Activated naive CD8-positive, alpha-beta T cell treated with anti-CD3 and anti-CD28 coated beads, Interleukin-2, amount 10 ng/mL, durations not matched to agents 7 days and 5 days (primary cell): ENCODE data around the gene PTTG1IP. TPM values are rescaled to one million over a fixed set of nuclear protein-coding genes. Genes with fewer than 3 reads are reported as not detected.
A peak's percentile ranks its signal among the peaks of the same experiment; 100 is the strongest.
"Not testable (repeated sequence)": the region's sequence is repeated elsewhere in the genome, so short reads cannot be mapped to it uniquely, and the experiment has no call there.

Experiments used
- ATAC-seq: fragments of 150-1000 bp; cut with Tn5 transposase; one replicate; pipeline ENCODE4 v1.10.0; 2021; ENCODE audit warnings: low read depth, moderate library complexity
- POLR2A ChIA-PET: fragments of 350-600 bp; sonication (Branson Sonifier 250); formaldehyde crosslinking; loops from one replicate; lab custom pipeline; 2021; ENCODE audit warnings: antibody characterized with exemption; lab: Charles Lee
- DNase-seq: peaks from one replicate; pipeline ENCODE4 v3.0.0; 2021
- H3K27ac Mint-ChIP-seq: one replicate; pipeline ENCODE4 v1.8.0; 2022; ENCODE audit warnings: mild to moderate bottlenecking, mixed read lengths
- H3K27me3 Mint-ChIP-seq: one replicate; pipeline ENCODE4 v1.8.0; 2022; ENCODE audit warnings: mild to moderate bottlenecking, moderate library complexity, mixed read lengths
- H3K36me3 Mint-ChIP-seq: one replicate; pipeline ENCODE4 v1.8.0; 2021; ENCODE audit warnings: mild to moderate bottlenecking, mixed read lengths
- H3K4me1 Mint-ChIP-seq: one replicate; pipeline ENCODE4 v1.8.0; 2021; ENCODE audit warnings: mixed read lengths
- H3K4me3 Mint-ChIP-seq: one replicate; pipeline ENCODE4 v1.8.0; 2022; ENCODE audit warnings: mild to moderate bottlenecking, moderate library complexity, mixed read lengths
- H3K9me3 Mint-ChIP-seq: one replicate; pipeline ENCODE4 v1.8.0; 2021; ENCODE audit warnings: mixed read lengths
- total RNA-seq, 2 experiments: library from RNA; stranded (reverse); gene quantifications; one replicate each; pipeline ENCODE4 v1.2.3, GENCODE V29; 2021

Gene PTTG1IP
- total RNA-seq, 2 experiments from 2014 or later = 66.1 to 73.2 TPM

DNA sequence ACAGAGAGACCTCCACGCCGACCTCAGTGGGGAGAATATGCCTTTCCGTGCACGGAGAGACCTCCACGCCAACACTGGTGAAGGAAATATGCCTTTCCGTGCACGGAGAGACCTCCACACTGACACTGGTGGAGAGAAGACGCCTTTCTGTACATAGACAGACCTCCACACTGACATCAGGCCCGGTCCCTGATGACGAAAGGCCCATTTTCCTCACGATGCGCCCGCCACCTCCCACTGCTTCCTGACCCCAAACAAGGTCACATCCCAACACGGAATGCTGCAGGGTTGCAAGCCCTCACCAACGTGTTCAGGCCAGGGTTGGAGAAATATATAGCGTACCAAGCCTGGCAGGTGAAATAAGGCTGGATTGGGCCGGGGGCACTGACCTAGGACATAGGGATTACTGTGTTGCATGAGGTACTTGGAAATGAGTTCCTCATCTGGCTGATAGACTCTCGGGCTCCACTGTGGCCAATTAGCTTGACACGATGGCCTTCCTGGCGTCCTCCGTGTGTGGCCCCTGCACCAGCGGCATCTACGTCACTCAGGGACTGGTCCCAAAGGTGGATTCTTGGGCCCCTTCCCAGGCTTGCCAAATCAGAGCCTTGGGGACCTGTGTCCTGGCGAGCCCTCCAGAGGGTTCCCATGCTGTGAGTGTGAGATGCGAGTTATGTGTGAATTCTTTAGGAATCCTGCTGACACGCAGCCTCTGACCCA is 39.1 kb downstream of the PTTG1IP start:
- peaks cover 6% of the 10 kb centered on the region for H3K4me1 Mint-ChIP-seq
- H3K27me3 Mint-ChIP-seq = no peaks in the 10 kb centered on the region
- no peaks in the 10 kb centered on the region for H3K9me3 Mint-ChIP-seq
- H3K27ac Mint-ChIP-seq = no peak overlapping the region
- DNase-seq (no peak), ATAC-seq (no peak)
- H3K4me3 Mint-ChIP-seq = no peak overlapping the region
- POLR2A ChIA-PET = no interaction called here
- H3K36me3 Mint-ChIP-seq = no peaks in the 10 kb centered on the region

DNA sequence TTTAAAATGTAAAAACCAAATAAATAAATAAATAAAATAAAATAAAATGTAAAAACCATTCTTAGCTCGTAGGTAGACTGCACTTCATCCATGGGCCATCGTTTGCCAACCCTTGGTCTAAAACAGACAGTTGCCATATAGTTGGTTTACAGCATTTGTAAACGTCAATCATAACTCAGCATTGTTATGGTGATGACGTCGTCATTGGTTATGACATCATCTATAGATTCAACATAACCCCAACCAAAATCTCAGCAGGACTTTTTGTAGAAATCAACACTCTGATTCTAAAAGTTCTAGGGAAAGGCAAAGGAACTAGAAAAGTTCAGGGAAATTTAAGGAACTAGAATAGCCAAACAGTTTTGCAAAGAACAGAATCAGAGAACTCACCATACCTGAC is 39.8 kb downstream of the PTTG1IP start:
- peaks cover under 1% of the 10 kb centered on the region for H3K27me3 Mint-ChIP-seq
- no peaks in the 10 kb centered on the region for H3K9me3 Mint-ChIP-seq
- POLR2A ChIA-PET = no interaction called here
- H3K36me3 Mint-ChIP-seq = no peaks in the 10 kb centered on the region
- no peak overlapping the region for H3K4me3 Mint-ChIP-seq
- ATAC-seq (no peak), DNase-seq (no peak)
- peaks cover 6% of the 10 kb centered on the region for H3K4me1 Mint-ChIP-seq
- H3K27ac Mint-ChIP-seq = no peak overlapping the region

DNA sequence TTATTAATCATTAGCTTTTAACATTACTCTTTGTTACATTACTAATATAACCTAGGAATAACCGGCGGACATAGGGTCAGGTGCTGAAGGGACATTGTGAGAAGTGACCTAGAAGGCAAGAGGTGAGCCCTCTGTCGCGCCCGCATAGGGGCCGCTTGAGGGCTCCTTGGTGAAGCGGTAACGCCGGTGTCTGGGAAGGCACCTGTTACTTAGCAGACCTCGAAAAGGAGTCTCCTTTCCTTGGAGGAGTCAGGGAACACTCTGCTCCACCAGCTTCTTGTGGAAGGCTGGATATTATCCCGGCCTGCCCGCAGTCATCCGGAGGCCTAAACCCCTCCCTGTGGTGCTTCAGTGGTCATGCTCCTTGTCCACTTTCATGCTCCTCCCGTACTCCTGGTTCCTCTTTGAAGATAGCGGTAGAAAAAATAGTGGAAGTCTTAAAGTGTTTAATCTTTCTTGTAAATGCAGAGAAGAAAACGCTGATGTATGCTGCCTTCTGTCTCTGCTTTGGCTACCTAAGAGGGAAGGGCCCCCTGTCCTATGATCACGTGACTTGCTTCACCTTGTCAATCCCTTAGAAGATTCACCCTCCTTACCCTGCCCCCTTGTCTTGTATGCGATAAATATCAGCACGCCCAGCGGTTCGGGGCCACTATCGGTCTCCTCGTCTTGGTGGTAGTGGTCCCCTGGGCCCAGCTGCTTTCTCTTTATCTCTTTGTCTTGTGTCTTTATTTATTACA is 40.8 kb downstream of the PTTG1IP start:
- H3K9me3 Mint-ChIP-seq, ATAC-seq, H3K4me3 Mint-ChIP-seq, H3K27ac Mint-ChIP-seq, POLR2A ChIA-PET, H3K4me1 Mint-ChIP-seq, DNase-seq, H3K36me3 Mint-ChIP-seq, H3K27me3 Mint-ChIP-seq: not testable (repeated sequence)

DNA sequence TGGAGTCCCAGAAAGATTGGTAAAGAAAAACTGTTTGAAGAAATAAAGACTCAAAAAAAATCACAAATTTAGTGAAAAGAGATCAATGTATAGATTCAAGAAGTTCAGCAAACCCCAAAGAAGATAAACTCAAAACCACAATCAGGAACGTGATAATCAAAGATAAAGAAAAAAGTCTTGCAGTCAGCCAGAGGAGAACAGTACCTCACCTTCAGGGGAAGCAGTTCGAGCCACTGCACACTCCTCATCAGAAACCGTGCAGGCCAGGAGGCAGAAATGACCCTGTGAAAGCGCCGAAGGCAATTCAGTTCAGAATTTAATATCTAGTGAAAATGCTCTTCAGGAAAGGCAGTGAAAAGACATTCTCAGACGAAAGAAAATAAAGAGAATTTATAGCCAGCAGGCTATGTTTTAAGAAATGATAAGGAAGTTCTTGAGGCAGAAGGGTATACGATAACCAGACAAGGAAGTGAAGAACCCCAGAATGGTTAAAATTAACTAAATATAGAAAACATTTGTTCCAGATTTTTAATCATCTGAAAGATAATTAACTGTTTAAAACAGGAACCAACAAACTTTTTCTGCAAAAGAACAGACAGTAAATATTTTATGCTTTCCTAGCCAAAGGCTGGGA is 42.1 kb downstream of the PTTG1IP start:
- Mint-ChIP-seq H3K4me3 (no peak overlapping the region), H3K27ac (no peak overlapping the region), H3K9me3 (peaks cover 11% of the 10 kb centered on the region), H3K27me3 (peaks cover 14% of the 10 kb centered on the region), H3K36me3 (peaks cover 3% of the 10 kb centered on the region), H3K4me1 (peaks cover 6% of the 10 kb centered on the region)
- POLR2A ChIA-PET = no interaction called here
- no peak for ATAC-seq
- no peak for DNase-seq

DNA sequence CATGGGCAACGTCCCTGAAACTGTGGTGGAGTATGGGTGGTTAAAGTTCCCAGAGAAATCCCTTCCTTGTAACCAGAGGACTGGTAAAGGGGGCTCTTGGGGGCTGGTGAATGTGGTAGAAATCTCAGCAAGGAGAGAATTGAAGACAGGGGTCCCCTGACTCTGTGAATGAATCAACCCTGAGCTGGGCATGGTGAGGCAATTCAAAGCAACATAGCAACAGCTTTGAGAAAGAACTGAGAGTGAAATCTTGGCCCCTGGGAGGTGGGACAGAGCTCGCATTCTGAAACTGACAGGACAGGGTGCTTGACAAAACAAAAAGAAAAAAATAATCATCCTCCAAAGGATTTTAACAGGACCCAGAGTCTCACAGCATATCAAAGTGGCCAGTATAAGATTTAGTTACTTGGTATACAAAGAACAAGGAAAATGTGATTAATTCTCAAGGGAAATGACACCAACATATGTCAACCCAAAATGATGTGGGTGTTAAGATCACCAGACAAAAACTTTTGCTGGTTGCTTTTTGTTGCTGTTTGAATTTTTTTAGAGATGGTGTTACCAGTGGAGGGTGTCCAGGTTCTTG is 43.9 kb downstream of the PTTG1IP start:
- DNase-seq (no peak), ATAC-seq (no peak)
- Mint-ChIP-seq H3K36me3 (peaks cover 3% of the 10 kb centered on the region), H3K4me3 (no peak overlapping the region), H3K27ac (no peak overlapping the region), H3K4me1 (peaks cover 6% of the 10 kb centered on the region), H3K27me3 (peaks cover 16% of the 10 kb centered on the region), H3K9me3 (peaks cover 11% of the 10 kb centered on the region)
- POLR2A ChIA-PET = no interaction called here

DNA sequence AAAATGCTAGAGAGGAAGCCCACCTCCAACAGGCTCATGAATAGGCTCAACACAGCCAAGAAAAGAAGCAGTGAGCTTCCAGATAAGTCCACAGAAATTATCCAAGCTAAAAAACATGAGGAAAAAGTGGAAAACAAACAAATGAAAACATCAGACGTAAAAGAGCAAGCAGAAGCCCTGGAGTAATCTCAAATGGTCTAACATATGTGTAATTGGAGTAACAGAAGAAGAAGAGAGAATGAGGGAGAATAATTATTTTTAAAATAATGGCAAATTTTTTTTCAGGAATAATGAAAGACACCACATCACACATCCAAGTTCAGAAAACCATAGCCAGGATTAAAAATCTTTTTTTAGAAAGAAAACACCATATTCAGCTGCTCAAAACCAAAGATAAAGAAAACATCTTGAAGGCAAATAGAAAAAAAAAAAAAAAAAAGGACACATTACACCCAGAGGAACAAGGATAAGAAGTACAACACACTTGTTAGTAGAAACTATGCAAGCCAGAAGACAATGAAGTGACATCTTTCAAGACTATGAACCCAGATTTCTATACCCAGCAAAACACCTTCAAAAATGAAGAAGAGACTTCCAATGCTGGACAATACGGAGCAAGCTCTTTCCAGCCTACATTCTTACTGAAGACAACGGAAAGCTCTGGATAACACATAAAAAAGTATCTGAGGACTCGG is 45.0 kb downstream of the PTTG1IP start:
- no peak for DNase-seq
- Mint-ChIP-seq H3K9me3 (peaks cover 14% of the 10 kb centered on the region), H3K36me3 (peaks cover 3% of the 10 kb centered on the region), H3K4me3 (no peak overlapping the region), H3K27ac (no peak overlapping the region), H3K4me1 (peaks cover 6% of the 10 kb centered on the region), H3K27me3 (peaks cover 16% of the 10 kb centered on the region)
- ATAC-seq = no peak
- POLR2A ChIA-PET = interaction anchor here (0.6 kb wide), 1 partner anchor 8 kb away, joined by 3 read pairs; no protein-coding TSS in a partner anchor

DNA sequence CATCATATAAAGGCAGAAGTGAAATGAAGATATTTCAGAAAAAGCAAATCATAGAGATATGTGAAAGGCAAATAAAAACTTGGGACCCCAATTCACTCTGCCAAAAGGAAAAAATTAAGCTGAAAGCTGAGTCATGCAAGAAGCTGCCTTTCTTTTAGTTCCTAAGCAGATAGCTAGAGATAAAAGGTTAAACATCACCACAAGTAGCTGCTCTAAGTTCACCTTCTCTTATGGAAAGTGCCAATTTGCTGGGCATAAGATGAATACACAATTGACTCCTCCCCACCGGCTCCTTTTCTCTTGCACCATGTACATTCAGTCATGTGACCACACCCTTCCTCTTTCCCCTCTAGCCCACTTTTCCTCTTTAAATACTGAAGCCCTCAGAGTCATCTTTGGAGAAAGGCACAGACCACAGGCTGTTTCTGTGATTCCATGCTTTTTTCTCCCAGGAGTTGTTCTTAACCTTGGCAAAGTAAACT is 50.3 kb downstream of the PTTG1IP start:
- H3K4me3 Mint-ChIP-seq = no peak overlapping the region
- POLR2A ChIA-PET = no interaction called here
- ATAC-seq (no peak), DNase-seq (no peak)
- H3K4me1 Mint-ChIP-seq = no peaks in the 10 kb centered on the region
- H3K9me3 Mint-ChIP-seq = peaks cover 21% of the 10 kb centered on the region
- H3K27ac Mint-ChIP-seq = no peak overlapping the region
- peaks cover 4% of the 10 kb centered on the region for H3K36me3 Mint-ChIP-seq
- H3K27me3 Mint-ChIP-seq = peaks cover 13% of the 10 kb centered on the region

DNA sequence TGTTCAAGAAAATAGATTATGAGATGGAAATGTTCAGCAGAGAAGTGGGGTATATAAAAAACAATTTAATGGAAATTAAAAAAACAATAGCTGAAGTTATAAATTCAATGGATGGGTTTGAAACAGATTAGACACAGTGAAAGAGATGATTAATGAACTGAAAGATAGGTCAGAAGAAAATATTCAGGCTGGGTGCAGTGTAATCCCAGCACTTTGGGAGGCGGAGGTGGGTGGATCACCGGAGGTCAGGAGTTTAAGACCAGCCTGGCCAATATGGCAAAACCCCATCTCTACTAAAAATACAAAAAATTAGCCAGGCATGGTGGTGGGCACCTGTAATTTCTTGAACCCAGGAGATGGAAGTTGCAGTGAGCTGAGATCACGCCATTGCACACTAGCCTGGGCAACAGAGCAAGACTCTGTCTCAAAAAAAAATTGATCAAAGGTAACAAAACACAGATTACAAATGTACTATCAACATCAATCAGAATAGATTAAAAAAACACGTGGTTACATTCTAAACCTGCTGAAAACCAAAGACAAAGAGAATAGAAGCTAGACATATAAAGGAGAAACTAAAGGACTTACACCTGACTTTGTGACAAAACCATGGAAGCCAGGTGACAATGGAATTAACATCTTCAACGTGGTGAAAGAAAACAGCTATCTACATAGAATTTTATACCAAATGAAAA is 50.9 kb downstream of the PTTG1IP start:
- Mint-ChIP-seq H3K4me1 (no peaks in the 10 kb centered on the region), H3K27me3 (peaks cover 10% of the 10 kb centered on the region), H3K27ac (no peak overlapping the region), H3K9me3 (peaks cover 18% of the 10 kb centered on the region), H3K4me3 (no peak overlapping the region), H3K36me3 (peaks cover 2% of the 10 kb centered on the region)
- no peak for DNase-seq
- POLR2A ChIA-PET = no interaction called here
- no peak for ATAC-seq

DNA sequence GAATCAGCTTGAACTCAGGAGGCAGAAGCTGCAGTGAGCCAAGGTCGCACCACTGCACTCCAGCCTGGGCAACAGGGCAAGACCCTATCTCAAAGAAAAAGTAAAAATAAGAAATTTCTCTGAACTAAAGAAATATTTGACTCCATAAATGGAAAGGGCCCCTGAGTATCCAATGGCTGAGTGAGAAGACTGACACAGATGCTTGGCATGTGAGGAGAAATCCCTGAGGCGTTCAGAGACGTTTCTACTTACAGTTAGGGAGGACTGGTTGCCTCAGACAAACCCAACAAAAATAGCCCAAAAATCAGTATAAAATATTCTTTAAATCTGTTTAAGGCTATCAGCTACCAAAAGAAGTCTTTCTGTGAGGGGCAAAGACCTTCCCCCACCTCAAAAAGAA is 52.6 kb downstream of the PTTG1IP start:
- DNase-seq (no peak), ATAC-seq (no peak)
- Mint-ChIP-seq H3K4me1 (peaks cover 5% of the 10 kb centered on the region), H3K4me3 (no peak overlapping the region), H3K9me3 (peaks cover 12% of the 10 kb centered on the region), H3K27me3 (peaks cover 2% of the 10 kb centered on the region), H3K27ac (no peak overlapping the region), H3K36me3 (peaks cover 2% of the 10 kb centered on the region)
- POLR2A ChIA-PET = no interaction called here

DNA sequence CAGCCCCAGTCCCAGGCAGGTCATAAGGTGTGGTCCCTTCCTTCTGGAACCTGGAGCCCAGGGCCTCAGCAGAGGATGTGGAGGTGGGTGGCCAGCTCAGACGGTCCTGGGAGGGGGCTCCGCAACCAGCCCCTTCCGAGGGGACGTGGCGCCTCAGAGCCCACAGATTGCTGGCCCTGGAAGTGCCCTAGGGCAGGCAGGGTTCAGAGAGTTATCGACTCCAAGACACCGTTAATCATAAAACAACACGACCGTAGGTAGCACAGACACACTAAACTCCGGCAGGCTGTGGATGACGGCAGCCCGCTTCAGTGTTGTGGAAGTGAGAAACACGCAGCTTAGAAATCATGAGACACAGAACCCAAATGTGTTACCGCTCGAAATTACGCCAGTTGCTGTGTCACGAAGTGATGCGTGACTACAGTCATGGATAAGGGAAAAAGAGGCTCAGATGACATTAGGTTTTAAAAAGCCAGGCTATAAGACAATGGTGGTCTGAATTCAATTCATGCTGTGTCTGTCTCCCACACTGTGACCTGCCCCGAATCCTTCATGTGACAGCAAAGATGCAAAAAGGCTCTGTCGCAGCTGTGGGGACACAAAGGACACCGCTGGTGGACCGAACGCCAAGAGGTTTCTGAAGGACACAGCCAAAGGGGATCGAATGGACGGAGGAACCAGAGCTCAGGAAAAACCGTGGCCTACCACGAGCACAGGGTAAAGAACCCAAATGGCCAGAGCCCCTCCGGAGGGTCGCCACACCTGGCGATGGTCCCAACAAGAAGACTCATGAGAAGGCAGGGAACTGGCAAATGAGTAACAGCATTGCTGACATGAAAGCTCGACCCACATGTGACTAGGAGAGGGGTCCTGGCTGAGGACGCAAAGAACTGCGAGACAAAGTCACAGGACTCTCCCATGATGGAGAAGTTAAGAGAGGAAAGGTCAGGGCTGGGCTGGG is 53.9 kb downstream of the PTTG1IP start:
- Mint-ChIP-seq H3K4me1 (peaks cover 8% of the 10 kb centered on the region), H3K4me3 (peak overlapping the region; percentile 30), H3K27me3 (peaks cover 2% of the 10 kb centered on the region), H3K36me3 (peaks cover 2% of the 10 kb centered on the region), H3K9me3 (peaks cover 12% of the 10 kb centered on the region), H3K27ac (no peak overlapping the region)
- ATAC-seq (no peak), DNase-seq (no peak)
- POLR2A ChIA-PET = interaction anchor here (0.6 to 1.2 kb wide), 3 partner anchors 9 to 963 kb away, joined by 3 read pairs; no protein-coding TSS in a partner anchor

DNA sequence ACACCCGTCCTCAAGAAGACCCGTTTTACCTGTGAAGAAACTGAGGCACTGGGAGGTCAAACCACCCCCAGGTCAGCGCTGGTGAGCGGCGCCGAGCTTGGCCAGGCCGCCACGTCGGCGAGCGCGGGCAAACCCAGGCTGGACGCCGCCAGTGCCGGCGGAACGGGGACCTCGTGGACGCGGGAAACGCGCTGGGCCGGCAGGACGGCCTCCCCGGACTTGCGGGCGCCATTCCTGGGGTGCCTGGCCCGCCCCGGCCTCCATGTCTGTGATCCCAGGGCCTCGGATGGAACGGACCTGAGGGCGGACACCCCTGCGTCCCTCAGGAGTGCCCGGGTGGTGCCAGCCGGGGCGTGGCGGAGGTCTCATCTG is 54.9 kb downstream of the PTTG1IP start:
- POLR2A ChIA-PET = no interaction called here
- Mint-ChIP-seq H3K4me1 (peaks cover 8% of the 10 kb centered on the region), H3K4me3 (peak overlapping the region; percentile 30), H3K9me3 (peaks cover 10% of the 10 kb centered on the region), H3K36me3 (peaks cover 2% of the 10 kb centered on the region), H3K27me3 (peaks cover 2% of the 10 kb centered on the region), H3K27ac (no peak overlapping the region)
- ATAC-seq (no peak), DNase-seq (no peak)
